Measurements from ENCODE around the gene SEPTIN8.

SEPTIN8 gene

GRCh38 chr5:132765311-132766019 lies 11.6 kb downstream of the SEPTIN8 start:
- no peak for ATAC-seq (ENCODE audit: low read depth)
- Histone ChIP-seq H3K27ac (ENCODE audit: poor library complexity, severe bottlenecking) (no peak overlapping the region), H3K9me3 (ENCODE audit: severe bottlenecking) (no peaks in the 10 kb centered on the region), H3K27me3 (ENCODE audit: insufficient read depth, poor library complexity, severe bottlenecking) (no peaks in the 10 kb centered on the region), H3K36me3 (ENCODE audit: low read depth) (peaks cover 58% of the 10 kb centered on the region), H3K4me3 (ENCODE audit: severe bottlenecking) (no peak overlapping the region), H3K4me1 (ENCODE audit: insufficient read depth, poor library complexity, severe bottlenecking) (no peaks in the 10 kb centered on the region)
- DNase-seq (ENCODE audit: low spot score): peak; percentile 62
- no peak for TF ChIP-seq CTCF (IDR thresholded peaks at IDR 0.05; ENCODE audit: poor library complexity, severe bottlenecking)

DNA sequence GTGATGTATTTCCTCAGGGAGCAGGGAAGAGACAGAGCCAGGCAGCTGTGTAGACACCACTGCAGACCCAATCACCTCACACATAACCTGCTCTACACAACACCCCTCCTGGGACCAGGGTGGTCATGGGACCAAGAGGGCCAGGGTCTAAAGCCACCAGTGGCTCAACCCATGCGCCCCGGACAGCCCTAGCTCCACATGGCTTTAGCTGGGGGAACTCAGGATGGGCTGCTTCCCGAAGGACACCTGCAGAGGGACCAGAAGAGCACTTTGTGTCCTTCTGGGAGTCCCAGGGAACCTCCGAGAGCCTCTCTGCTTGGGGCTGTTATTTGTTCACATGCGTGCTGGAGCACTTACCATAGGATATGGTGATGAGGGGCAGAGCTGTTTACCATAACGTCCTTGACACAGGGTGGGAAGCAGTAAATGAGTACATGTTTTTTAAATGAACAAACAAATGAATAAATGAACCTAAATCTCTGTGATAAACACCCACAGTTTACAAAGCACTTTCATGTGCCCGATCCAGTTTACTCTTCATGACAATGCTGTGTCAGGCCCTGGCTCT lies 12.3 kb downstream of the SEPTIN8 start:
- H3K36me3 ChIP-seq (ENCODE audit: low read depth): peaks cover 58% of the 10 kb centered on the region
- H3K27ac ChIP-seq (ENCODE audit: poor library complexity, severe bottlenecking): no peak overlapping the region
- H3K9me3 ChIP-seq (ENCODE audit: severe bottlenecking): no peaks in the 10 kb centered on the region
- no peak overlapping the region for H3K4me3 ChIP-seq (ENCODE audit: severe bottlenecking)
- TF ChIP-seq CTCF (IDR thresholded peaks at IDR 0.05; ENCODE audit: poor library complexity, severe bottlenecking): no peak
- no peaks in the 10 kb centered on the region for H3K27me3 ChIP-seq (ENCODE audit: insufficient read depth, poor library complexity, severe bottlenecking)
- H3K4me1 ChIP-seq (ENCODE audit: insufficient read depth, poor library complexity, severe bottlenecking): no peaks in the 10 kb centered on the region
- peak; percentile 54 for DNase-seq (ENCODE audit: low spot score)
- ATAC-seq (ENCODE audit: low read depth): no peak; the same call in 2 of the 3 replicates

GRCh38 chr5:132764051-132764450 lies 13.0 kb downstream of the SEPTIN8 start:
- peaks cover 64% of the 10 kb centered on the region for H3K36me3 ChIP-seq (ENCODE audit: low read depth)

GRCh38 chr5:132763181-132764036 lies 13.6 kb downstream of the SEPTIN8 start:
- no peaks in the 10 kb centered on the region for H3K27me3 ChIP-seq (ENCODE audit: insufficient read depth, poor library complexity, severe bottlenecking)
- H3K4me1 ChIP-seq (ENCODE audit: insufficient read depth, poor library complexity, severe bottlenecking): no peaks in the 10 kb centered on the region
- no peak overlapping the region for H3K4me3 ChIP-seq (ENCODE audit: severe bottlenecking)
- H3K27ac ChIP-seq (ENCODE audit: poor library complexity, severe bottlenecking): no peak overlapping the region
- ATAC-seq (ENCODE audit: low read depth) (no peak), DNase-seq (ENCODE audit: low spot score) (peak; percentile 45)
- H3K9me3 ChIP-seq (ENCODE audit: severe bottlenecking): no peaks in the 10 kb centered on the region
- no peak for TF ChIP-seq CTCF (IDR thresholded peaks at IDR 0.05; ENCODE audit: poor library complexity, severe bottlenecking)
- peaks cover 70% of the 10 kb centered on the region for H3K36me3 ChIP-seq (ENCODE audit: low read depth)

More at GRCh38 chr5:132764051-132764450, 13.0 kb downstream of the SEPTIN8 start:
- Histone ChIP-seq H3K9me3 (ENCODE audit: severe bottlenecking) (no peaks in the 10 kb centered on the region), H3K4me1 (ENCODE audit: insufficient read depth, poor library complexity, severe bottlenecking) (no peaks in the 10 kb centered on the region), H3K27me3 (ENCODE audit: insufficient read depth, poor library complexity, severe bottlenecking) (no peaks in the 10 kb centered on the region), H3K4me3 (ENCODE audit: severe bottlenecking) (no peak overlapping the region), H3K27ac (ENCODE audit: poor library complexity, severe bottlenecking) (no peak overlapping the region)
- DNase-seq (ENCODE audit: low spot score): peak; percentile 56
- no peak for TF ChIP-seq CTCF (IDR thresholded peaks at IDR 0.05; ENCODE audit: poor library complexity, severe bottlenecking)
- ATAC-seq (ENCODE audit: low read depth): no peak
